B cell (primary cell): ENCODE measurements around the gene NRXN2.

Source experiments
- EZH2 ChIP-seq: IDR thresholded peaks from 2 replicates; pipeline ENCODE4 v1.6.1; 2012; ENCODE audit warnings: borderline replicate concordance, low read depth, mild to moderate bottlenecking, moderate library complexity, low read length; ENCODE audit not compliant: insufficient read depth, poor library complexity, severe bottlenecking
- TF ChIP-seq, protein P1 (sequence below): fragments of 200-600 bp; IDR thresholded peaks from one replicate; pipeline ENCODE4 v1.8.0; 2022; ENCODE audit warnings: antibody characterized with exemption, mild to moderate bottlenecking

DNA sequence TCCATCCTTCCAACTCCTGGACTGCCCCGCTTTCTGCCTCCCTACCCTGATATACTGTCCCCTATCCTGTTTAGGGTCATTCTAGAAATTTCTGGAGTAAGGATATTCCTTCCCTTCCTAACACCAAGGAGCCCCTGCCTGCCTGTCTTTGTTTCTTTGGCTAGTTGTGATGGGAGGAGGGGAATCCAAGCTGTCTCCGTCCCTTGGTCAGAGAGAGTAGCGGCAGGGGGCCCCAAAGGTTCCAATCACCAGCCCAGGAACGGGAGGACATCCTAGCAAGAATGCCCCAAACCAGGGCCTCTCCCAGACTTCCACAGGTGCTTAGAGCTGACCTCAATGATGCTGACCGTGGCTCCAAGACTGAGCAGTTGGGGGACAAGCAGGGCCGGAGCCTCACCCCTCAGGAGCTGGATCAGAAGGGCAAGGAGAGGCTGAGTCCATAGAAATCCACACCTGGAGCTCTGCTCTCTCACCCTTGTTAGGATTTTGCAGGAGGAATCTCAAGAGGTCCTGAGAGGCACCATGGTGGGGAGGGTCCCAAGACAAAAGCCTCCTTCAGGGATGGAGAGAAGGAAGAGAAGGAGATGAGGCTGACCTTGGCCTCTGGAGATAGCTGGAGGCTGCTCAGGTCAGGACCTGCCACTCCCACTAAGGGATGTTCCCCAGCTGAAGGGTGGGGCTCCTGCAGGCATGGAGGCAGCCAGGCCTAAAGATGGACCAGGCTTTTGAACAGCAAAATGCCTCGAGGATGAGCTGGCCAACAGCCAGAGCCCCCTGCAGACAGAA is 118.3 kb downstream of the NRXN2 start:
- TF ChIP-seq, protein P1, sequence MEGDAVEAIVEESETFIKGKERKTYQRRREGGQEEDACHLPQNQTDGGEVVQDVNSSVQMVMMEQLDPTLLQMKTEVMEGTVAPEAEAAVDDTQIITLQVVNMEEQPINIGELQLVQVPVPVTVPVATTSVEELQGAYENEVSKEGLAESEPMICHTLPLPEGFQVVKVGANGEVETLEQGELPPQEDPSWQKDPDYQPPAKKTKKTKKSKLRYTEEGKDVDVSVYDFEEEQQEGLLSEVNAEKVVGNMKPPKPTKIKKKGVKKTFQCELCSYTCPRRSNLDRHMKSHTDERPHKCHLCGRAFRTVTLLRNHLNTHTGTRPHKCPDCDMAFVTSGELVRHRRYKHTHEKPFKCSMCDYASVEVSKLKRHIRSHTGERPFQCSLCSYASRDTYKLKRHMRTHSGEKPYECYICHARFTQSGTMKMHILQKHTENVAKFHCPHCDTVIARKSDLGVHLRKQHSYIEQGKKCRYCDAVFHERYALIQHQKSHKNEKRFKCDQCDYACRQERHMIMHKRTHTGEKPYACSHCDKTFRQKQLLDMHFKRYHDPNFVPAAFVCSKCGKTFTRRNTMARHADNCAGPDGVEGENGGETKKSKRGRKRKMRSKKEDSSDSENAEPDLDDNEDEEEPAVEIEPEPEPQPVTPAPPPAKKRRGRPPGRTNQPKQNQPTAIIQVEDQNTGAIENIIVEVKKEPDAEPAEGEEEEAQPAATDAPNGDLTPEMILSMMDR, result no peak
- TF ChIP-seq EZH2, result no peak
